UCSD-AML1 (cell line): Measurements from ENCODE around the gene NPBWR2.
"Not testable (repeated sequence)": the region's sequence is repeated elsewhere in the genome, so short reads cannot be mapped to it uniquely, and the experiment has no call there.

Source experiments
- DNase-seq: peaks from one replicate; lab custom pipeline; 2025; ENCODE audit not compliant: unreplicated experiment; lab: John Stamatoyannopoulos, UW

NPBWR2 gene

DNA sequence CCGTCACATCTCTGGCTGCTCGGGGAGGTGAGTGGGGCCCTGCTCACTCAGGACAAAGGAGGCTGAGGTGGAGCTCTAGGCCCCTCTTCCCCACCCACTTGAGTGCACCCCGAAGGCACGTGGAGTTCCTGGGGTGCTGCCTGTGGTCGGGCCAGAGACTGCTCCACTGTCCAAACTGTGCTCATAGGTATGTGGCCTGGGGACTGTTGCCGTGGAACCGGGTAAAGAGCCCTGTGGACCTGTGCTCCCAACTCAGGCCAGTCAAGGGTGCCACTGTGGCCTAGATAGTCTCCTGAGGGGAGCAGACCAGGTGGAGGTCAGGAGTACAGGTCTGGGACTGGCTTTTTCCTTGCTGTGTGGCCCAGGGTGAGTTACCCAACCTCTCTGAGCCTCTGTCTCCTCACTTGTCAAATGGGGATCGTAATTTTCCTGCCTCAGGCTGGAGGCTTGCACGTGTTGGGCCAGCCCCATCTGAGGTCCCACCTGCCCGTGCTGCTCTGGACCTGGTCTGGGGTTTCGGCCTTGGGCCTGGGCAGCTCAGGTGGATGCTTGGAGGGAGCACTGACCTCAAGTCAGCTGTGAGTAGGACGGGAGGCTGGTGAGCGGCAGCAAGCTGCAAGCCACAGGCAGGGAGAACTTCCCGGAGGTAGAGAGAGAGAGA is 12.4 kb upstream of the NPBWR2 start:
- no peak for DNase-seq

DNA sequence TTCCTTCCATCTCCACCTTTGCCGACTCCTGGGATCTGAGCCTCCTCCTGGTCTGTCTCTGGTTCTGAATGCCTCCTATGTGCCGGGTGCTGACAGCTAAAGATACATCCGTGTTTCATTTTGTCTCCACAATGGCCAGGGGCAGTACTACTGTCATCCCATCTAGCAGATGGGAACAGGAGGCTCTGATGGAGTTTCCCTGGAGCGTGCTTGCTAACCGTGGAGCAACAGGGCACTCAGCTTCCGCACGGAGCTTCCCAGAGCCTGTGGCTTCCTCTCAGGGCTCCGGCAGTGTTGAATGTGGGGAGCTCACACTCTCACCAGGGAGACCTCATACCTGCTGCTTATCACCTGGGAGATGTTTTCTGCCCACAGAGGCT is 11.9 kb upstream of the NPBWR2 start:
- DNase-seq = no peak

- DNase-seq = not testable (repeated sequence)
Measured at GRCh38 chr20:64117432-64117777, 10.0 kb upstream of the NPBWR2 start.

GRCh38 chr20:64116541-64117431 is 9.4 kb upstream of the NPBWR2 start:
- no peak for DNase-seq

DNA sequence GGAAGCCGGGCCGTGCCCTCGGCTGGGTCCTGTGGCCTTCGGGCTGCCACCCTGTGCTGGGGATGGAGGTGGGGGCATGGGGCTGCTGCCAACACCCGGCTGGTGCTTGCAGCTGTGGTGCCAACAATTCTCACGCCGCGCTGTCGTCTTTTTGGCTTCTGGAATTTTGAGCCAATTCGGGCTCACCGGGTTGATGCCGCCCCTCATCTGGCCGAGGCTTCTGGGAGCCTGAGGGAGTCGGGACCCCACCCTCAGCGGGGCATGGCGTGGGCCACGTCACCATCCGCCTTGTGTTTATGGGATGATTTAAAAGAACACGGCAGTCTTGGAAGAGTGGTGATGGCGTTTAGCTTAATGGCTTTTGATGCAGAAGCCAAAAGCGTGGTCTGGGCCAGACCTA is 8.7 kb upstream of the NPBWR2 start:
- no peak for DNase-seq

DNA sequence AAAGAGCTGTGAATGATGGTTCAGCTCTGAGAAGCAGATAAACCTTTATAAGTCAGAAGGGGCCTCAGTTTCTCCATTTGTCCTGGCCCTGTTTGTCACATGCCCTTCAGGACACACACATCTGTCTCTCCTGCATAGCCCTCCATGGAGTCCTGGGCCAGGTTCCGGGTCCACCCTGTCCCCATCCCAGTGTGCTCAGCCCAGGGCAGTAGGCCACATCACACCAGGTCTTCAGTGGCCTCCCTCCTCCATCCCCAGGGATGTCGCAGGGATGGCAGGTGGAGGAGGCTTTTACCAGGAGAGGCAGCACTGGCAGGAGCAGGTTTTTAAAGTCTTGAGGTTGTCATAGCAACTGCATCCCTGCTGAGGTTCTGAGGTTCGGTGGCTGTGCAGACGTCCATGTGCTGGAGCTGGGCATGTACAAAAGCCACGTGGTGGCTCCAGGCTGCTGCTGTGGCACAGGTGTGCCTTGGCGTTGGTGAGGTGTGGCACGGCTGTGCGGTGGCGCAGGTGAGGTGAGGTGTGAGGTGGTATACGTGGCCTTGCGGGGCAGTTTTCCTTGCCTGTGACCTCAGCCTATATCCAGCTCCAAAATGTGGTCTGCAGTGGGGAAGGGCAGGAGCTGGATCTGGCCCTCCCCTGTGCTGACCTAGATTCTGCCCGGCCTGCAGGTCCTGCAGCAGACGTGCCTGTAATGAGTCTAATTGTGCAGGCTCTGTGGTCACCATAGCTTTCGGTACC is 8.0 kb upstream of the NPBWR2 start:
- no peak for DNase-seq

- no peak for DNase-seq
Measured at GRCh38 chr20:64114356-64114971, 7.1 kb upstream of the NPBWR2 start.

DNA sequence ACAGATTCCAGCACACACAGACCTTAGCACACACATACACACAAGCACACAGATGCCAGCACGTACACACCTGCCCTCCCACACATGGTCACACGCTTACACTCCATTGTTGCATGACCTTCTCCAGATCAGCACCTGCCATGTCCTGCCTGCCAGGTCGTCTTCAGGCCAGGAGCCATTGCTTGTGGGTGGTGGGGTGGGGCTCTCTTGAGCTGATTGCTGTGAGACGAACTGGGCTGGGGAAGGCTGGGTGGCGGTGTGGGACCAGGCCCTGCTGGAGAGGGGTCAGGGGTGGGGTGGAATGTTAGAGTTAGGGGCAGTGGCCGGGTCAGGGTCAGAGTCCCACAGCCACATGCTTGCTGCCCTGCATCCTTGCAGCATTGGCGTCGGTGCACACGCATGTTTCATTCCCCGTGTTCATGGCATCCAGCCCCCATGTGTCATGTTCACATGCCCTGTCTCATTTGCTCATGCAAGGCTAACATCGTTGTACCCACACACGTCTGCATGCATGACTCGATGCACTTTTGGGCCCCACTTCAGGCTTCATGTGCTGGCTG is 6.5 kb upstream of the NPBWR2 start:
- DNase-seq = no peak

- no peak for DNase-seq
Measured at GRCh38 chr20:64113444-64113775, 6.0 kb upstream of the NPBWR2 start.

DNA sequence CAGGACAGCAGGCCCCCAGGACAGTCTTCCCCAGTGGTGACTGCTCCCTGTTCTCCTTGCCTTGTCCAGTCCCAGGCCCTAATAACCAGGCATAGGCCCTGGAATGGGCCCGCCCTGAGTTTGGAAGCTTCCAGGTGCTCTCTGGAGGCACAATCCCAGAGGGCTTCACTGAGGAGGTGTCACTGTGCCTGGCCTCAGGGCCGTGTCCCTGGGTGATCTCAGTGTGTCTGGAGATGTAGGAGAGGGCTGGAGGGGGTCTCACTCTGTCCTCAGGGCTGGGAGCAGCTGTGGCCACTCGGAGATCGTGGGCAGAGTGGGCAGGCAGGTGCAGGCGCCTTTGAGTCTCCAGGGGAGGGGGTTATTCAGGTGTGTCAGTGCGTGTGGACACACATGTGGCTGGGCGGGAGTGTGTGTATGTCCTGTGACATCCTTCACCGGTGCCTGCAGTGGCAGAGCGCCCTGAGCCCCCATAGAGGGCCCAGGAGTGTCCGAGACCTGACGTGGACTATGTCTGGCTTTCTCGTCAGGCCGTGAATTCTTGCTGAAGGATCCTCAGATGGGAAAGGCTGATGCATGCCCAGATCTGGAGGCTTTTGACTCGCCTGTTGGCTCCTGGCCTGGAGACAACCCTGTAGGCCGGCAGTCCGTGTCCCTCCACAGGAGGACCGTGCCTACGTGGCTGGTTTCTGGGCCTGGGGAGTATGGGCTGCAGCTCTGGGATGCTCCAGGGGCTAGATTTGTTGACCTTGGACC is 5.5 kb upstream of the NPBWR2 start:
- DNase-seq = no peak

GRCh38 chr20:64111841-64112641 is 4.7 kb upstream of the NPBWR2 start:
- peak; percentile 43 for DNase-seq

DNA sequence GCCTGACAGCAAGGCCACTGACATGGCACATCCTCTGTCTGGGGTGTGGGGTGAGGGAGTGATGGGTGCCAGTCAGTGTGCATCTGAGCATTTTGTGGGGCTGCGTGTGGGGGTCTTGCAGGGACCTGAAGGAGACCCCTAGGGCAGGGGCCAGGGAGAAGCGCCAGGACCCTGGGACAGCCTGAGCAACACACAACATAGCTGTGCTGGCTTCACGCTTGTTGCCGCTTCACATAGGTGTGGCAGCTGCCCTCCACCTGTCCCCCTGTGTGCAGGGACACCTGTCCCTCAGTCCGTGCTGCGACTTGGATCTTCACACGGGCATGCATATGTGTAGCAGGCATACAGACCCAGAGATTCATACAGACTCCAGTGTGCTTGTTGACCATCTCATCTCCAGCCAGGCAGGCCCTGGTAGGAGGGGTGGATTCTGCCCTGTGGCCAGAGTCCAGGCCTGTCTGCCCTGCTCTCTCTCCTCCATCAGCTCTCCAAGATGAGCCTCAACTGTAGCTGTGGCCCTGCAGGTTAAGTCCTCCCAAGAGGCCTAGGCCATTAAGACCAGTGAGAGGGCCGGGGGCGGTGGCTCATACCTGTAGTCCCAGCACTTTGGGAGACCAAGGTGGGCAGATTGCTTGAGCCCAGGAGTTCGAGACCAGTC is 3.2 kb upstream of the NPBWR2 start:
- DNase-seq = no peak

- DNase-seq = no peak
Measured at GRCh38 chr20:64109831-64110391, 2.5 kb upstream of the NPBWR2 start.

- DNase-seq = no peak
Measured at GRCh38 chr20:64108731-64109681, 1.6 kb upstream of the NPBWR2 start.

DNA sequence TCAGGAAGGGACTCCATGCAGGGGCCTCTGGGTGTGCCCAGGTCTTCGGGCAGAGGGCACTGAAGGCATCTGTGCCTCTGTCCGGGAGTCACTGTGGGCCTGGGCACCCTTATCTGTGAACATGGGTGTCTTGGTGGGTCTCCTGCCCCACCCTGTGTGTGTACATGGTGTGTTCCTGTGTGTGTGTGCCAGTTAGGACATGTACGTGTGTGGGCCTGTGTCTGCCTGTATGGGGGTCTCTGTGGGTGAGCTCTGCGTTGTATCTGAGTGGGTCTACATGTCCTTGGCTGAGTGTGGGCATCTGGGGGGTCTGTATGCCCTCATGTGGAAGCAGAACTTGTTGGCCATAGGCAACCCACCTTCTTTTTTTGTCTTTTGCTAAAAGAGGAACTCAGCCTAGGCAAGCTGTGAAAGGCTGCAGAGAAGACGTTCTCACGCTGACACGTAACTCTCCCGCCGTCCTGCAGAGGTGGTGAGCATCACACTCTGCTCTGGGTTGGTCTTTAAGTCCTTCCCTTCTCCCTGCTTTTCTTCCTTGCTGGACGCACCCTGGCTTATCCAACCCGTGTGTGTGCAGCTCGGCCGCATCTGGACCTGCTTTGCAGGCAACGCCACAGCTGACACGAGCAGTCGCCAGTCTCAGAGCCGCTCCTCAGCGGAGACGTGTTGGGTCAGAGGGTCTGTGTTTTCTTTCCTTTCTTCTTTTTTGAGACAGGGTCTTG is 532 bp upstream of the NPBWR2 start:
- peak; percentile 26 for DNase-seq

- no peak for DNase-seq
Measured at GRCh38 chr20:64106435-64106961, 867 bp downstream of the NPBWR2 start.
